HUDEP-2 (cell line): Measurements from ENCODE around the gene TNS1.

Experiments used
- DNase-seq, 76 experiments: peaks; one replicate each; lab custom pipeline; 2025; ENCODE audit not compliant: unreplicated experiment in 76 of 76; lab: John Stamatoyannopoulos, UW

Gene TNS1

GRCh38 chr2:217857624-217858506, 144.9 kb downstream of the TNS1 start:
- no peak for DNase-seq

GRCh38 chr2:217856871-217857270, 145.9 kb downstream of the TNS1 start:
- DNase-seq, result no peak

- DNase-seq, result no peak
Observed at GRCh38 chr2:217856159-217856558, 146.6 kb downstream of the TNS1 start.

GRCh38 chr2:217854684-217855420, 147.9 kb downstream of the TNS1 start:
- DNase-seq, result no peak

GRCh38 chr2:217853961-217854360, 148.8 kb downstream of the TNS1 start:
- no peak for DNase-seq

- no peak for DNase-seq
Observed at GRCh38 chr2:217853301-217853881, 149.4 kb downstream of the TNS1 start.

- DNase-seq, result no peak
Observed at GRCh38 chr2:217852555-217853211, 150.1 kb downstream of the TNS1 start.

- DNase-seq, result no peak
Observed at GRCh38 chr2:217851191-217852020, 151.4 kb downstream of the TNS1 start.

GRCh38 chr2:217849154-217849975, 153.4 kb downstream of the TNS1 start:
- no peak for DNase-seq

- DNase-seq, result no peak
Observed at GRCh38 chr2:217848351-217848957, 154.3 kb downstream of the TNS1 start.

GRCh38 chr2:217847552-217848350, 155.0 kb downstream of the TNS1 start:
- no peak for DNase-seq

- no peak for DNase-seq
Observed at GRCh38 chr2:217847115-217847514, 155.7 kb downstream of the TNS1 start.

- DNase-seq, result no peak
Observed at GRCh38 chr2:217846321-217846743, 156.5 kb downstream of the TNS1 start.

GRCh38 chr2:217845301-217845700, 157.5 kb downstream of the TNS1 start:
- DNase-seq, result no peak

- DNase-seq, result no peak
Observed at GRCh38 chr2:217844696-217845095, 158.1 kb downstream of the TNS1 start.

GRCh38 chr2:217843324-217843723, 159.5 kb downstream of the TNS1 start:
- no peak for DNase-seq

- peak in 6 of 76 experiments; percentile 10 to 55 (median 22) for DNase-seq
Observed at GRCh38 chr2:217842017-217842416, 160.8 kb downstream of the TNS1 start.

- no peak for DNase-seq
Observed at GRCh38 chr2:217840522-217840921, 162.3 kb downstream of the TNS1 start.
